GM12865 (cell line): Measurements from ENCODE around the gene SOAT2.

ENCODE experiments used
- DNase-seq: peaks from one replicate; pipeline ENCODE4 v3.0.0; 2010; ENCODE audit warnings: low read depth
- H3K4me3 ChIP-seq: 2 replicates; pipeline ENCODE4 v1.5.1; 2011; ENCODE audit warnings: mild to moderate bottlenecking, low read depth, low read length, control low read depth
- CTCF ChIP-seq: IDR thresholded peaks from 2 replicates; pipeline ENCODE4 v1.5.1; 2011; ENCODE audit warnings: low read length, control low read depth, low read depth, inconsistent platforms; ENCODE audit not compliant: insufficient read depth; ENCODE audit errors: missing control alignments

The SOAT2 gene

GRCh38 chr12:53062011-53062961 lies 41.0 kb upstream of the SOAT2 start:
- no peak for DNase-seq
- H3K4me3 ChIP-seq: no peak overlapping the region
- no peak for TF ChIP-seq CTCF

- H3K4me3 ChIP-seq: no peak overlapping the region
- TF ChIP-seq CTCF: no peak
- DNase-seq: no peak
Observed at GRCh38 chr12:53062977-53063707, 40.1 kb upstream of the SOAT2 start.

- H3K4me3 ChIP-seq: no peak overlapping the region
- TF ChIP-seq CTCF: no peak
- no peak for DNase-seq
Observed at GRCh38 chr12:53063708-53064612, 39.3 kb upstream of the SOAT2 start.

- no peak for TF ChIP-seq CTCF
- no peak overlapping the region for H3K4me3 ChIP-seq
- no peak for DNase-seq
Observed at GRCh38 chr12:53064613-53065436, 38.5 kb upstream of the SOAT2 start.

GRCh38 chr12:53065470-53065869 lies 37.8 kb upstream of the SOAT2 start:
- no peak for DNase-seq
- H3K4me3 ChIP-seq: no peak overlapping the region
- no peak for TF ChIP-seq CTCF
